ENCODE data around the gene MRPL33. TPM values are rescaled to one million over a fixed set of nuclear protein-coding genes. Genes with fewer than 3 reads are reported as not detected.

MRPL33 gene
- total RNA-seq, 1 experiment from 2014 or later: 86.3 TPM

DNA sequence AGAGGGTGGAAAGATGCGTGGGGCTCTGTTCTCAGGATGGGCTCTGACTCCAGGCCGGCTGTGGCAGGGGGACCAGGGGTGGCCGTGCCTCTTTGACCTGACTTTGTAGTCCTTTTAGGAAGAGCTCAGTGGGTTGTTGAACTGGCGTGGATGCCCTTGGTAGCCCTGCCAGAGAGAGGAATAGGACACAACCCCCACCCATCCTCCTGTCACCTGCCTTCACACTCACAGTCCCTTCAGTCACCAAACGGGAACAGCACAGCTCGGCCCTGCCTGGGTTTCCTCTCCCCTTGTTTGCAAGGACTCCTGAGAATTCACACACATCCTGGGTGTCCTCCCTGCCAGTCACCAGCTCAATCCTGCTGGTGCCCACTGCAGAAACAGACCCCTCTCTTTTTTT, 20.1 kb upstream of the MRPL33 start:
- CTCF ChIA-PET: interaction anchor here (0.6 kb wide), 1 partner anchor 46 kb away, joined by 4 read pairs; no protein-coding TSS in a partner anchor
- TF ChIP-seq, protein P1, sequence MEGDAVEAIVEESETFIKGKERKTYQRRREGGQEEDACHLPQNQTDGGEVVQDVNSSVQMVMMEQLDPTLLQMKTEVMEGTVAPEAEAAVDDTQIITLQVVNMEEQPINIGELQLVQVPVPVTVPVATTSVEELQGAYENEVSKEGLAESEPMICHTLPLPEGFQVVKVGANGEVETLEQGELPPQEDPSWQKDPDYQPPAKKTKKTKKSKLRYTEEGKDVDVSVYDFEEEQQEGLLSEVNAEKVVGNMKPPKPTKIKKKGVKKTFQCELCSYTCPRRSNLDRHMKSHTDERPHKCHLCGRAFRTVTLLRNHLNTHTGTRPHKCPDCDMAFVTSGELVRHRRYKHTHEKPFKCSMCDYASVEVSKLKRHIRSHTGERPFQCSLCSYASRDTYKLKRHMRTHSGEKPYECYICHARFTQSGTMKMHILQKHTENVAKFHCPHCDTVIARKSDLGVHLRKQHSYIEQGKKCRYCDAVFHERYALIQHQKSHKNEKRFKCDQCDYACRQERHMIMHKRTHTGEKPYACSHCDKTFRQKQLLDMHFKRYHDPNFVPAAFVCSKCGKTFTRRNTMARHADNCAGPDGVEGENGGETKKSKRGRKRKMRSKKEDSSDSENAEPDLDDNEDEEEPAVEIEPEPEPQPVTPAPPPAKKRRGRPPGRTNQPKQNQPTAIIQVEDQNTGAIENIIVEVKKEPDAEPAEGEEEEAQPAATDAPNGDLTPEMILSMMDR (conservative IDR thresholded peaks at IDR 0.05): no peak
- TF ChIP-seq EZH2 (IDR thresholded peaks at IDR 0.05; ENCODE audit: low read depth): no peak
- no peak overlapping the region for H2AFZ ChIP-seq

DNA sequence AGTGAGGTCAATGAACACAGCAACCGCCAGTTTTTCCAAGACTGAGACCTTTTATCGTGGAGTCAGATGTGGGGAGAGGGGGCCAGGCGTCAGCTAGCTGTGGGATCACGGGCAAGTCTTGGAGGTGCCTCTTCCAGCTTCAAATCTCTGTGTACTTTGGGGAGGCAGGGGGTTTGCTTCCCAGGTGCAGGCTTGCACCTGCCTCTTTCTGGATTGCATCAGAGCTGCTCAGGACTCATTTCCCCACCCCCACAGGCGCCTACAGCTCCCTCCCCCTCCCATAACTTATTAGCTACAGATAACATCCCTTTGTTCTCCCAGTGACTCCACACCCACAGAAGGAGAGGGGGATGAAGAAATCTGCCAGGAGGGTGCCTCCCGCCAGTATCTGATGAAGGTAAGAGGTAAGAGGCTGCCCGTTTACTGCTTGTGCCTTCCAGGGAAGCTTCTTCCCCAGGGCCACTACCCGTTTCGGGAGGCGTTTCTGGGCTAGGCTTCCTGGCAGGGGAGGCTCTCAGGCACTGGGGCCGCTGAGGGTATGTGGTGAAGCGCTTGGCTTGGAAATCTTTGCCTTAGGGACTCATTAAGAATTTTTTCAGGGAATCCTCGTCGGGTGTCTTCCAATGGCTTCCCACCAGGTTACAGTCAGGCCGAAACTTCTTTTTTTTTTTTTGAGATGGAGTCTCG, 18.8 kb upstream of the MRPL33 start:
- H3K4me2 ChIP-seq: peak overlapping the region; percentile 80
- peak overlapping the region; percentile 52 for H2AFZ ChIP-seq
- intact Hi-C loops (cut with micrococcal nuclease; ENCODE audit: unreplicated experiment): loop anchor here (1.0 to 5.0 kb wide), 4 partner anchors 31 to 516 kb away; no protein-coding TSS in a partner anchor
- peaks cover 39% of the 10 kb centered on the region for H3K4me1 ChIP-seq (replicated peaks; ENCODE audit: insufficient read depth)
- H3F3A ChIP-seq (ENCODE audit: insufficient read depth, low read depth): peaks cover 22% of the 10 kb centered on the region
- no peaks in the 10 kb centered on the region for H4K20me1 ChIP-seq (ENCODE audit: insufficient read depth)
- ChIA-PET CTCF (interaction anchor here (0.7 to 3.1 kb wide), 8 partner anchors 9 to 643 kb away, joined by 3 to 23 read pairs (median 8); no protein-coding TSS in a partner anchor), POLR2A (ENCODE audit: unreplicated experiment) (interaction anchor here (0.5 to 0.9 kb wide), 11 partner anchors 13 to 999 kb away, joined by 3 to 33 read pairs (median 4); partner anchors contain the start of gene PPP1CB)
- H3K9me2 ChIP-seq (ENCODE audit: insufficient read depth): no peaks in the 10 kb centered on the region
- peak overlapping the region; percentile 96 for H3K27ac ChIP-seq
- no peaks in the 10 kb centered on the region for H3K27me3 ChIP-seq (ENCODE audit: insufficient read depth, low read depth)
- no peaks in the 10 kb centered on the region for H3K36me3 ChIP-seq (ENCODE audit: low read depth)
- peak overlapping the region; percentile 43 for H3K4me3 ChIP-seq
- TF ChIP-seq, protein P1 (conservative IDR thresholded peaks at IDR 0.05): no peak
- TF ChIP-seq EZH2 (IDR thresholded peaks at IDR 0.05; ENCODE audit: low read depth): no peak
- peaks cover 17% of the 10 kb centered on the region; the same call in 1 of the 2 replicates for H3K79me2 ChIP-seq (ENCODE audit: low read depth)
- BruUV-seq (replicated peaks): no TSS peak
- peak; percentile 83 to 98 for DNase-seq
- H3K9me3 ChIP-seq (ENCODE audit: insufficient read depth, low read depth): peaks cover 4% of the 10 kb centered on the region; the same call in 1 of the 2 replicates

More for the DNA sequence above, 20.1 kb upstream of the MRPL33 start:
- no TSS peak for BruUV-seq (replicated peaks)
- peaks cover 4% of the 10 kb centered on the region; the same call in 1 of the 2 replicates for H3K9me3 ChIP-seq (ENCODE audit: insufficient read depth, low read depth)
- intact Hi-C loops (cut with micrococcal nuclease; ENCODE audit: unreplicated experiment): loop anchor here (5.0 kb wide), 2 partner anchors 206 to 226 kb away; no protein-coding TSS in a partner anchor
- POLR2A ChIA-PET (ENCODE audit: unreplicated experiment): interaction anchor here (0.6 kb wide), 2 partner anchors 410 to 556 kb away, joined by 3 to 9 read pairs; no protein-coding TSS in a partner anchor
- H3K4me3 ChIP-seq: no peak overlapping the region
- no peaks in the 10 kb centered on the region for H3K27me3 ChIP-seq (ENCODE audit: insufficient read depth, low read depth)
- H3K36me3 ChIP-seq (ENCODE audit: low read depth): no peaks in the 10 kb centered on the region
- H3K4me1 ChIP-seq (replicated peaks; ENCODE audit: insufficient read depth): peaks cover 39% of the 10 kb centered on the region
- H4K20me1 ChIP-seq (ENCODE audit: insufficient read depth): no peaks in the 10 kb centered on the region
- peak overlapping the region; percentile 96; the same call in 1 of the 2 replicates for H3K27ac ChIP-seq
- peaks cover 22% of the 10 kb centered on the region for H3F3A ChIP-seq (ENCODE audit: insufficient read depth, low read depth)
- peaks cover 17% of the 10 kb centered on the region; the same call in 1 of the 2 replicates for H3K79me2 ChIP-seq (ENCODE audit: low read depth)
- H3K9me2 ChIP-seq (ENCODE audit: insufficient read depth): no peaks in the 10 kb centered on the region
- no peak for DNase-seq
- no peak overlapping the region; the same call in 1 of the 2 replicates for H3K4me2 ChIP-seq

DNA sequence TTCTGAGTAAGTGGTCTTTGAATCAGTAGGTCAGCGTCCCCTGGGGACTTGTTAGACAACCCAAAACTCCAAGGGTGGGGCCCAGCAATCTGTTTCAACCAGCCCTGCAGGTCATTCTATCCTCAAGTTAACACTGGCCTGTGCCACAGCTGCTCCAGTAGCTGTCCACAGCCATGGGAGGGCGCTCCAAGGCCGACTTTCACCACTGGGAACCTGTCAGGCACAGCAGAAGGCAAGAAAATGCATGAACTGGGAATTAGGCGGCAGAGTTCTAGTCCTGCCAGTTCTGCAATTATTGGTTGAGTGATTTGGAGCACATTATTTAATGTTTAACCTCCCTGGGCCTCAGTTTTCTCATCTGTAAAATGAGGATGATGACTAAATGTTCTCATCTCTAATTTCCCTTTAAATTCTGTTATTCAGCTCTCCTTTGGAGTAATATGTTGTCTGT, 17.4 kb upstream of the MRPL33 start:
- no peaks in the 10 kb centered on the region for H3K27me3 ChIP-seq (ENCODE audit: insufficient read depth, low read depth)
- no TSS peak for BruUV-seq (replicated peaks)
- peak overlapping the region; percentile 96 for H3K27ac ChIP-seq
- H2AFZ ChIP-seq: no peak overlapping the region
- no peaks in the 10 kb centered on the region for H3K9me2 ChIP-seq (ENCODE audit: insufficient read depth)
- peaks cover 22% of the 10 kb centered on the region for H3F3A ChIP-seq (ENCODE audit: insufficient read depth, low read depth)
- no peak for TF ChIP-seq EZH2 (IDR thresholded peaks at IDR 0.05; ENCODE audit: low read depth)
- TF ChIP-seq, protein P1 (conservative IDR thresholded peaks at IDR 0.05): peak; percentile 96
- intact Hi-C loops (cut with micrococcal nuclease; ENCODE audit: unreplicated experiment): loop anchor here (1.0 to 5.0 kb wide), 6 partner anchors 45 to 698 kb away; no protein-coding TSS in a partner anchor
- peak; percentile 79 to 87 for DNase-seq
- H3K79me2 ChIP-seq (ENCODE audit: low read depth): peaks cover 17% of the 10 kb centered on the region; the same call in 1 of the 2 replicates
- no peaks in the 10 kb centered on the region for H3K36me3 ChIP-seq (ENCODE audit: low read depth)
- ChIA-PET POLR2A (ENCODE audit: unreplicated experiment) (interaction anchor here (0.6 kb wide), 1 partner anchor 522 kb away, joined by 5 read pairs; no protein-coding TSS in a partner anchor), CTCF (interaction anchor here (0.6 to 3.1 kb wide), 2 partner anchors 31 to 383 kb away, joined by 3 to 23 read pairs; no protein-coding TSS in a partner anchor)
- peak overlapping the region; percentile 43; the same call in 1 of the 2 replicates for H3K4me3 ChIP-seq
- no peaks in the 10 kb centered on the region for H3K9me3 ChIP-seq (ENCODE audit: insufficient read depth, low read depth)
- H4K20me1 ChIP-seq (ENCODE audit: insufficient read depth): no peaks in the 10 kb centered on the region
- H3K4me1 ChIP-seq (replicated peaks; ENCODE audit: insufficient read depth): peaks cover 39% of the 10 kb centered on the region
- peak overlapping the region; percentile 80 for H3K4me2 ChIP-seq
